H9 (cell line): ENCODE results near the gene SLC38A9. TPM values are rescaled to one million over a fixed set of nuclear protein-coding genes. Genes with fewer than 3 reads are reported as not detected.

Experiments used
- DNase-seq: peaks from one replicate; pipeline ENCODE4 v3.0.0-alpha.2; 2017
- H2AFZ ChIP-seq: one replicate; pipeline ENCODE4 v1.6.1; 2013; ENCODE audit warnings: mild to moderate bottlenecking, low read length, control low read depth, moderate library complexity
- H2AK5ac ChIP-seq: 2 replicates; pipeline ENCODE4 v1.6.1; 2013; ENCODE audit warnings: low read length, control low read depth, mixed read lengths; ENCODE audit not compliant: insufficient read length
- H2BK120ac ChIP-seq: one replicate; pipeline ENCODE4 v1.6.1; 2013; ENCODE audit warnings: low read depth, mild to moderate bottlenecking, low read length, control low read depth, inconsistent platforms; ENCODE audit not compliant: poor library complexity, severe bottlenecking
- H2BK12ac ChIP-seq: 2 replicates; pipeline ENCODE4 v1.6.1; 2013; ENCODE audit warnings: low read length, control low read depth, mixed read lengths, low read depth; ENCODE audit not compliant: insufficient read length
- H2BK15ac ChIP-seq: 2 replicates; pipeline ENCODE4 v1.6.1; 2013; ENCODE audit warnings: low read depth, low read length, control low read depth
- H2BK20ac ChIP-seq: one replicate; pipeline ENCODE4 v1.6.1; 2013; ENCODE audit warnings: low read depth, mild to moderate bottlenecking, low read length, control low read depth, inconsistent platforms; ENCODE audit not compliant: poor library complexity, severe bottlenecking
- H2BK5ac ChIP-seq: 2 replicates; pipeline ENCODE4 v1.6.1; 2013; ENCODE audit warnings: low read length, control low read depth, mixed read lengths; ENCODE audit not compliant: insufficient read length
- H3K14ac ChIP-seq: 2 replicates; pipeline ENCODE4 v1.6.1; 2013; ENCODE audit warnings: low read length, control low read depth; ENCODE audit not compliant: insufficient read depth
- H3K18ac ChIP-seq: 2 replicates; pipeline ENCODE4 v1.6.1; 2013; ENCODE audit warnings: low read depth, mild to moderate bottlenecking, mixed read lengths, low read length, control low read depth; ENCODE audit not compliant: insufficient read length
- H3K23ac ChIP-seq: 2 replicates; pipeline ENCODE4 v1.6.1; 2013; ENCODE audit warnings: low read length, control low read depth, mixed read lengths, low read depth; ENCODE audit not compliant: insufficient read length
- H3K23me2 ChIP-seq: 2 replicates; pipeline ENCODE4 v1.6.1; 2013; ENCODE audit warnings: low read depth, mild to moderate bottlenecking, mixed read lengths, low read length, control low read depth; ENCODE audit not compliant: insufficient read length, poor library complexity, severe bottlenecking
- H3K27ac ChIP-seq: 2 replicates; pipeline ENCODE4 v1.5.1; 2013; ENCODE audit warnings: low read length, control low read depth, mixed read lengths, low read depth; ENCODE audit not compliant: insufficient read length
- H3K27me3 ChIP-seq: 2 replicates; pipeline ENCODE4 v1.6.1; 2013; ENCODE audit warnings: low read length, control low read depth, inconsistent platforms; ENCODE audit not compliant: insufficient read depth
- H3K4ac ChIP-seq: 2 replicates; pipeline ENCODE4 v1.6.1; 2013; ENCODE audit warnings: low read depth, mild to moderate bottlenecking, control low read depth, inconsistent platforms, low read length, moderate library complexity
- H3K4me1 ChIP-seq: 2 replicates; pipeline ENCODE4 v1.6.1; 2013; ENCODE audit warnings: low read length, control low read depth, inconsistent platforms; ENCODE audit not compliant: insufficient read depth
- H3K4me2 ChIP-seq: 2 replicates; pipeline ENCODE4 v1.6.1; 2013; ENCODE audit warnings: low read length, control low read depth, mixed read lengths; ENCODE audit not compliant: insufficient read length, insufficient read depth
- H3K56ac ChIP-seq: 2 replicates; pipeline ENCODE4 v1.6.1; 2013; ENCODE audit warnings: low read depth, mild to moderate bottlenecking, mixed read lengths, low read length, control low read depth; ENCODE audit not compliant: insufficient read length
- H3K79me1 ChIP-seq: 2 replicates; pipeline ENCODE4 v1.6.1; 2013; ENCODE audit warnings: low read depth, mild to moderate bottlenecking, moderate library complexity, low read length, control low read depth, inconsistent platforms; ENCODE audit not compliant: insufficient read depth, poor library complexity, severe bottlenecking
- H3K79me2 ChIP-seq: 2 replicates; pipeline ENCODE4 v1.6.1; 2013; ENCODE audit warnings: low read length, control low read depth, inconsistent platforms; ENCODE audit not compliant: insufficient read depth
- H3K9ac ChIP-seq: 2 replicates; pipeline ENCODE4 v1.6.1; 2013; ENCODE audit warnings: low read length, control low read depth, mixed read lengths; ENCODE audit not compliant: insufficient read length; ENCODE audit errors: extremely low read depth
- H3K9me3 ChIP-seq: one replicate; pipeline ENCODE4 v1.6.1; 2013; ENCODE audit warnings: low read depth, low read length, inconsistent platforms; ENCODE audit not compliant: control insufficient read depth
- H3T11ph ChIP-seq: one replicate; pipeline ENCODE4 v1.6.1; 2013; ENCODE audit warnings: mild to moderate bottlenecking, low read length, control low read depth, inconsistent platforms
- H4K20me1 ChIP-seq: one replicate; pipeline ENCODE4 v1.6.1; 2013; ENCODE audit not compliant: control insufficient read depth, insufficient read length, insufficient read depth
- H4K5ac ChIP-seq: 2 replicates; pipeline ENCODE4 v1.6.1; 2013; ENCODE audit warnings: low read depth, mild to moderate bottlenecking, mixed read lengths, low read length, control low read depth; ENCODE audit not compliant: insufficient read length
- H4K8ac ChIP-seq: replicated peaks from 2 replicates; pipeline ENCODE4 v1.6.1; 2013; ENCODE audit warnings: low read length, control low read depth, mixed read lengths, low read depth; ENCODE audit not compliant: insufficient read length
- H4K91ac ChIP-seq: 2 replicates; pipeline ENCODE4 v1.6.1; 2013; ENCODE audit warnings: low read depth, mild to moderate bottlenecking, moderate library complexity, mixed read lengths, low read length, control low read depth; ENCODE audit not compliant: insufficient read length
- H3K27ac Mint-ChIP-seq, 3 experiments: 2 replicates in 2 of 3; 3 replicates in 1 of 3; pipeline ENCODE4 v1.8.0; 2020 to 2021; ENCODE audit warnings: mixed read lengths in 3 of 3, mild to moderate bottlenecking in 1 of 3, moderate library complexity in 1 of 3
- H3K27me3 Mint-ChIP-seq: 2 replicates; pipeline ENCODE4 v1.8.0; 2021; ENCODE audit warnings: low read depth, mild to moderate bottlenecking, moderate library complexity, mixed read lengths
- H3K36me3 Mint-ChIP-seq, 3 experiments: 2 replicates in 2 of 3; 3 replicates in 1 of 3; pipeline ENCODE4 v1.8.0; 2020 to 2021; ENCODE audit warnings: low read depth in 3 of 3, mixed read lengths in 3 of 3; ENCODE audit not compliant: insufficient read depth in 1 of 3
- H3K4me1 Mint-ChIP-seq, 2 experiments: 2 replicates each; pipeline ENCODE4 v1.8.0; 2020; ENCODE audit warnings: mixed read lengths in 2 of 2
- H3K4me3 Mint-ChIP-seq, 2 experiments: 2 replicates in 1 of 2; 3 replicates in 1 of 2; pipeline ENCODE4 v1.8.0; 2020 to 2021; ENCODE audit warnings: mild to moderate bottlenecking in 2 of 2, mixed read lengths in 2 of 2, moderate library complexity in 1 of 2
- H3K9me3 Mint-ChIP-seq, 2 experiments: 2 replicates in 1 of 2; 3 replicates in 1 of 2; pipeline ENCODE4 v1.8.0; 2020; ENCODE audit warnings: mild to moderate bottlenecking in 2 of 2, mixed read lengths in 2 of 2, moderate library complexity in 1 of 2
- WGBS: extraction: QIAGEN DNeasy Blood & Tissue Kit; methylation state at CpG from one replicate; pipeline ENCODE4 v1.1.7; 2013; ENCODE audit warnings: missing lambda C conversion rate, low lambda C conversion rate, mixed read lengths; ENCODE audit not compliant: insufficient read length; ENCODE audit errors: extremely low coverage; 5-methylcytosine and 5-hydroxymethylcytosine counted together
- total RNA-seq: library from RNA; stranded (reverse); gene quantifications from 2 replicates; pipeline ENCODE4 v1.2.1, GENCODE V29; 2021
- TF ChIP-seq, protein P1 (sequence below): fragments of 200-600 bp; sonication (generic); conservative IDR thresholded peaks from 3 replicates; pipeline ENCODE4 v1.8.0; 2021; ENCODE audit warnings: antibody characterized with exemption, mild to moderate bottlenecking

SLC38A9 gene
- total RNA-seq, 1 experiment from 2014 or later, result 48.5 TPM

DNA sequence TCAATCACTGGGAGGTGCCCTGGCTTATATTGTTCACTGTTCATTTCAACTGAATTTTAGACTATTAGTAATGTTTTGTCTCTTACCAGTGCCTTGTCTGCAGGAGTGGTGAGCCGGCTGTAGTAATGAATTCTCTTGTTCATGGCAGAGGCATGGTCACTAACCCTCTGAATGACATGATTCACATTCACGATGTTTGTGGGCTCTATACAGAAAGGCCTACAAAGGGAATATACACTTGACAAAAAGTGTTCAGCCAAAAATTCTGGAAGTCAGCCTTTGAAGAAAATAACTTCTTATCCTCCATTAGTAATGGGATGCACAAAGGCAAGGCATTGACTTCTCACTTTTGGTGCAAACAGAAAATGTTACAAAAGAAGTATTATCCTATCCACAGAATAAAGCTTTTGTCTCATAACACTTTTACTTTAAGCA, 39.6 kb downstream of the SLC38A9 start:
- H3K36me3 Mint-ChIP-seq, result peaks cover 0 to 17% (median 16%) of the 10 kb centered on the region in 3 experiments
- Histone ChIP-seq H4K8ac (no peak overlapping the region), H2AK5ac (no peak overlapping the region), H2BK15ac (no peak overlapping the region), H3K23ac (no peak overlapping the region), H3K14ac (no peak overlapping the region), H3K23me2 (no peaks in the 10 kb centered on the region), H3K79me1 (no peaks in the 10 kb centered on the region), H3K27me3 (no peaks in the 10 kb centered on the region), H3K27ac (no peak overlapping the region), H3K9me3 (no peaks in the 10 kb centered on the region), H3K4me1 (no peaks in the 10 kb centered on the region), H3T11ph (no peak overlapping the region), H4K5ac (no peak overlapping the region), H4K91ac (no peak overlapping the region), H2BK120ac (no peak overlapping the region), H3K4ac (no peak overlapping the region), H3K9ac (no peak overlapping the region), H3K79me2 (no peaks in the 10 kb centered on the region), H2AFZ (no peak overlapping the region), H2BK20ac (no peak overlapping the region), H2BK5ac (no peak overlapping the region), H3K56ac (no peak overlapping the region), H3K18ac (no peak overlapping the region), H2BK12ac (no peak overlapping the region), H3K4me2 (no peak overlapping the region), H4K20me1 (no peaks in the 10 kb centered on the region)
- H3K4me3 Mint-ChIP-seq, result no peak overlapping the region
- no peaks in the 10 kb centered on the region for H3K27me3 Mint-ChIP-seq
- WGBS, result no CpG with 5 or more reads among the region's 2 CpGs
- TF ChIP-seq, protein P1, sequence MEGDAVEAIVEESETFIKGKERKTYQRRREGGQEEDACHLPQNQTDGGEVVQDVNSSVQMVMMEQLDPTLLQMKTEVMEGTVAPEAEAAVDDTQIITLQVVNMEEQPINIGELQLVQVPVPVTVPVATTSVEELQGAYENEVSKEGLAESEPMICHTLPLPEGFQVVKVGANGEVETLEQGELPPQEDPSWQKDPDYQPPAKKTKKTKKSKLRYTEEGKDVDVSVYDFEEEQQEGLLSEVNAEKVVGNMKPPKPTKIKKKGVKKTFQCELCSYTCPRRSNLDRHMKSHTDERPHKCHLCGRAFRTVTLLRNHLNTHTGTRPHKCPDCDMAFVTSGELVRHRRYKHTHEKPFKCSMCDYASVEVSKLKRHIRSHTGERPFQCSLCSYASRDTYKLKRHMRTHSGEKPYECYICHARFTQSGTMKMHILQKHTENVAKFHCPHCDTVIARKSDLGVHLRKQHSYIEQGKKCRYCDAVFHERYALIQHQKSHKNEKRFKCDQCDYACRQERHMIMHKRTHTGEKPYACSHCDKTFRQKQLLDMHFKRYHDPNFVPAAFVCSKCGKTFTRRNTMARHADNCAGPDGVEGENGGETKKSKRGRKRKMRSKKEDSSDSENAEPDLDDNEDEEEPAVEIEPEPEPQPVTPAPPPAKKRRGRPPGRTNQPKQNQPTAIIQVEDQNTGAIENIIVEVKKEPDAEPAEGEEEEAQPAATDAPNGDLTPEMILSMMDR, result no peak
- no peaks in the 10 kb centered on the region for H3K9me3 Mint-ChIP-seq
- peaks cover 0 to 6% of the 10 kb centered on the region in 2 experiments; a peak in 1 of 4 replicates for H3K4me1 Mint-ChIP-seq
- DNase-seq, result no peak
- H3K27ac Mint-ChIP-seq, result no peak overlapping the region
